ENCODE measurements around the gene ACP7.
"Not testable (repeated sequence)": the region's sequence is repeated elsewhere in the genome, so short reads cannot be mapped to it uniquely, and the experiment has no call there.

The ACP7 gene

GRCh38 chr19:39110263-39110967 is 26.2 kb downstream of the ACP7 start:
- DNase-seq, result peak; percentile 62

DNA sequence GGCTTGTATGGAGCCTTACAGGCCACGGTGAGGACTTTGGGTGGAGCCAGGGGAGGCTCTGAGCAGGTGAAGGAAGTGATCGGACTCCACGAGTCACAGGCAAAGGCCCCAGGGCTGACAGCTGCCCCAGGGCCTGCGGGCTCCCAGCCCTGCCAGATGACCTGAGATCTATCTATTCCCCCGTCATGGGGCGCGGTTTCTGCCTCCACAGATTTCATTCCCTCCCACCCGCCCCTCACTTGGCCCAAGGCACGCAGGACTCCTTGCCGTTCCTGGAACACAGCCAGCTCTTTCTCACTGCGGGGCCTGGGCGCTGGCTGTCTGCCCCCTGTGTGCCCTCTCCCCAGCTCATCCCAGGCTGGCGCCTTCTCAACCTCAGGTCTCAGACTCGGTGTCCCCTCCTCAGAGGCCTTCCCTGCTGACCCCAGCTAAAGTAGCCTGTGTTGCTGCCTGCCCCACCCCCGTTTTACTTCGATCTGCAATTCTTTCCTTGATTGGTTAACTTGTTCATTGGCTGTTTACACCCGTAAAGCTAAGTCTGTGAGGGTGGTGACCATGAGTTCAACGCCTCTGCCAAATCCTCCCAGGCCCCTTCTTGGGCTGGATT is 27.5 kb downstream of the ACP7 start:
- no peak for DNase-seq

GRCh38 chr19:39112338-39112890 is 28.2 kb downstream of the ACP7 start:
- no peak for DNase-seq

GRCh38 chr19:39113199-39113598 is 29.0 kb downstream of the ACP7 start:
- no peak for DNase-seq

- DNase-seq, result no peak
These were observed 31.1 kb downstream of the ACP7 start for GRCh38 chr19:39115105-39115847.

DNA sequence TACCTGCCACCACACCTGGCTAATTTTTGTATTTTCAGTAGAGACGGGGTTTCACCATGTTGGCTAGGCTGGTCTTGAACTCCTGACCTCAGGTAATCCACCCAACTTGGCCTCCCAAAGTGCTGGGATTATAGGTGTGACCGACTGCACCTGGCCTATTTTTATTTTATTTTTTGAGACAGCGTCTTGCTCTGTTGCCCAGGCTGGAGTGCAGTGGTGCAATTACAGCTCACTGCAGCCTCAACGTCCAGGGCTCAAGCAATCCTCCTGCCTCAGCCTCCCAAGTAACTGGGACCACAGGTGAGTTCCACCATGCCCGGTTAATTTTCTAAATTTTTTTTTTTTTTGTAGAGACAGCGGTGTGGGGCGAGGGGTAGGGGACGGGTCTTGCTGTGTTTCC is 32.9 kb downstream of the ACP7 start:
- not testable (repeated sequence) for DNase-seq

- DNase-seq, result no peak
These were observed 35.7 kb downstream of the ACP7 start for GRCh38 chr19:39119830-39120229.

DNA sequence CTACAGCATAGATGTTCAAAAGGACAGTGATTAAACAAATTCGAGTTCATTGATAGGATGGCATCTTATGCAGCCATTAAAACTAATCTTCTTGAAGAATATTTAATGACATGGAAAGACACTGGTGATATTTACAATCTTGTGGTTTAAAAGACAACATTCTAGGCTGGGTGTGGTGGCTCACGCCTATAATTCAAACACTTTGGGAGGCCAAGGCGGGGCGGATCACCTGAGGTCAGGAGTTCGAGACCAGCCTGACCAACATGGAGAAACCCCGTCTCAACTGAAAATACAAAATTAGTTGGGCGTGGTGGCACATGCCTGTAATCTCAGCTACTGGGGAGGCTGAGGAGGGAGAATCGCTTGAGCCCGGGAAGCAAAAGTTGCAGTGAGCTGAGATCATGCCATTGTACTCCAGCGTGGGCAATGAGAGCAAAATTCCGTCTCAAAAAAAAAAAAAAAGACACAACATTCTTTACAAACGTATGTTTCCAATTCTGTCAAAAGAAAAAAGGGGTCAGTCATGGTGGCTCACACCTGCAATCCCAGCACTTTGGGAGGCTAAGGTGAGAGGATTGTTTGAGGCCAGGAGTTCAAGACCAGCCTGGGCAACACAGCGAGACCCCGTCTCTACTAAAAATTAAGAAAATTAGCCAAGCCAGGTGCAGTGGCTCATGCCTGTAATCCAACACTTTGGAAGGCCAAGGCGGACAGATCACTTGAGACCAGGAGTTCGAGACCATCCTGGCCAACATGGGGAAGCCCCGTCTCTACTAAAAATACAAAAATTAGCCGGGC is 39.0 kb downstream of the ACP7 start:
- no peak for DNase-seq

GRCh38 chr19:39124136-39124764 is 40.1 kb downstream of the ACP7 start:
- DNase-seq, result no peak

DNA sequence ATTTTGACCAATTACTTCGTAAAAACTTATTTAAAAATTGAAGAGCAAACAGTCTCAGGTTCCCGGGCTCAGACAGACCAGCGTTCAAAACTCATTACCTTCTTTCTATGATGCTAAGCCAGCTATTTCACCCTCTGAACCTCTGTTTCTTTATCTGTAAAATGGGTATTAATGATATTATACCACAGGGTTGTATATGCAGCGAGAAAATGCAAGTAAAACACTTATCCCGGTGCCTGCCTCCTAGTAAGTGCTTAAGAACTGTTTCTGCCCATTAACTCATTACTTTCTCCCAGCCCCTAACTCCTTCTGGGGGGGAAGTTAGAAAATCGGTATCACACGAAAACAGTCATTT is 41.0 kb downstream of the ACP7 start:
- no peak for DNase-seq

GRCh38 chr19:39125554-39126311 is 41.6 kb downstream of the ACP7 start, which contains the start of gene PAK4:
TSS of gene PAK4 (plus strand) at chr19:39125786. CDS start at chr19:39169554, 43,768 bp downstream.
- peak; percentile 95 for DNase-seq

- no peak for DNase-seq
These were observed 42.4 kb downstream of the ACP7 start for GRCh38 chr19:39126312-39127187.

DNA sequence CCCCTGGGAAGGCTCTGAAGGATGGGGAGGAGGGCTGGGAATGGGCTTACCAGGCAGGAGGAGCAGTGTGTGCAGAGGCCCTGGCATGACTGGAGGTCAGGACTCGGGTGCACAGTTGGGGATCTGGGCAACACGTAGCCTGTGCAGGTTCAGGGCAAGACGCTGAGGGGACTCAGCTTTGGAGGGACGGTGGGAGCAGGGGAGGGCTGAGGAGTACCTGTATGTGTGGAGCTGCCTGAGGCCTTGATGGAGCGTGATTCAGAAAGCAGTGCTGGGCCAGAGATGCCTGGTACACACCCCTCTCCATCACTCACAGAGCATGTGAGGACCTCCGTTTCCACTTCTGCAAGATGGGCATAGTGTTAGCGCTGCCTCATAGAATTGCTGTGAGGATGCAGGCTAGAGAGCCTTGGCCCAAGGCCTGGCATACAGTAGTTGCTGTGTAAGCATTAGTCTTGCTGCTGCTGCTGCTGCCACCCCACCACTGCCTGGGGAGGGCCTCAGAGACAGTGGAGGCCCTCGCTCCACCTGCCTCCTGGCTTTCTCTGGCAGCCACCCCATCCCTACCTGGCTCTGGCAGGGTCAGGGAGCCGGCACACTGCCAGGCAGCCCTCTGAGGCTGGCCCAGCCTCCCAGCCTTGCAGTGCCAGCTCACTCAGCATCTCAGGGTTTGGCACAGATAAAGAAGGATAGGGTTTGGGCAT is 43.8 kb downstream of the ACP7 start:
- no peak for DNase-seq

GRCh38 chr19:39128516-39129079 is 44.4 kb downstream of the ACP7 start:
- no peak for DNase-seq

- no peak for DNase-seq
These were observed 44.9 kb downstream of the ACP7 start for GRCh38 chr19:39129116-39129515.

- no peak for DNase-seq
These were observed 46.4 kb downstream of the ACP7 start for GRCh38 chr19:39130337-39131254.

- no peak for DNase-seq
These were observed 47.1 kb downstream of the ACP7 start for GRCh38 chr19:39131255-39131755.

DNA sequence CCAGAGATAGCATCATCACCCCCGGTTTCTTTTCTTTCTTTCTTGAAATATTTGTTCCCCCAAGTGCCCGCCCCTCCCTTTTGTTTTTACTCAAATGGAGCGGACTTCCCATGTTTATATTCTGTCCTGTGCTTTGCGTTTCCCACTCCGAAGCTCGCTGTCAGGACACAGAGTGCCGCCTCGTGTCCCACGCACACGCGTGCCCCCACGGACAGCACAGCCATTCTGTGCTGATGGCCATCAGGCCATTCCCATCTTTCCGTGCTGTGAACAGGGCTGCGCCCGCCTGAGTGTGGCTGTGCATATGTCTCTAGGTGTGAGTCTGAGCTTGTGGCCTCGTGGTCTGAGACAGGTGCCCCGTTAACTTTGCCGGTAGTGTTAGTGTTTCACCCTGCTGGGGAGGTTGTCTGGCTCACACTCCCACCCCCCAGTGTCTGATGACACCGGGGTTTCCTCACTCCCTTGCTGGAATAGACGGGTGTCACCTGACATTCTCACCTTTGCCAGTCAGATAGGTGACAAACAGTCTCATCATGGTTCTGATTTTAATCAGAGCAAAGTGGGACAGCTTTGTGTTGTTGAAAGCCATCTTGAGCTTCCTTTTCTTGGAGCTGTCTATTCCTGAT is 48.3 kb downstream of the ACP7 start:
- DNase-seq, result no peak

Data from CD4-positive, alpha-beta T cell treated with Interferon gamma for 1 hour (primary cell).